SK-N-SH (cell line): ENCODE measurements around the gene ZSCAN10. TPM values are rescaled to one million over a fixed set of nuclear protein-coding genes. Genes with fewer than 3 reads are reported as not detected.

Experiments used
- CTCF ChIA-PET: fragments of 300-600, 350-600 bp; formaldehyde crosslinking; extraction: SDS; loops from one replicate; lab custom pipeline; 2021; lab: Yijun Ruan, JAX
- POLR2A ChIA-PET: fragments of 350-600 bp; sonication (Branson Sonifier 250); formaldehyde crosslinking; extraction: SDS; loops from one replicate; lab custom pipeline; 2020; ENCODE audit warnings: antibody characterized with exemption, inconsistent platforms; lab: Yijun Ruan, JAX
- DNase-seq: peaks from one replicate; pipeline ENCODE4 v3.0.0; 2012
- H2AFZ ChIP-seq: fragments of 200-600 bp; sonication (generic); 2 replicates; pipeline ENCODE4 v1.8.1; 2016; ENCODE audit warnings: antibody characterized with exemption, mild to moderate bottlenecking, low read depth
- H3F3A ChIP-seq: fragments of 200-600 bp; sonication (generic); replicated peaks from 2 replicates; pipeline ENCODE3; 2016; ENCODE audit warnings: antibody characterized with exemption, mild to moderate bottlenecking; ENCODE audit not compliant: insufficient read depth
- H3K27ac ChIP-seq, 2 experiments: fragments of 200-500 bp in 1 of 2; fragments of 200-600 bp in 1 of 2; sonication (Bioruptor generic) in 1 of 2; sonication (generic), shearing (Covaris generic) in 1 of 2; 2 replicates each; pipeline versions ENCODE4 v1.5.1 to v1.6.1; 2014 to 2016; ENCODE audit warnings: low read depth in 2 of 2, inconsistent platforms in 1 of 2, low read length in 1 of 2, mild to moderate bottlenecking in 1 of 2, mixed read lengths in 1 of 2
- H3K27me3 ChIP-seq: fragments of 200-600 bp; sonication (generic), shearing (Covaris generic); 2 replicates; pipeline ENCODE4 v1.6.1; 2016; ENCODE audit warnings: mixed run types; ENCODE audit not compliant: insufficient read depth
- H3K36me3 ChIP-seq, 2 experiments: fragments of 200-500 bp in 1 of 2; fragments of 200-600 bp in 1 of 2; sonication (Bioruptor generic) in 1 of 2; sonication (generic) in 1 of 2; replicated peaks in 1 of 2; 2 replicates each; pipeline versions ENCODE3 to v1.5.1; 2014 to 2016; ENCODE audit warnings: low read length in 1 of 2, mild to moderate bottlenecking in 1 of 2; ENCODE audit not compliant: insufficient read depth in 2 of 2, control insufficient read depth in 1 of 2
- H3K4me1 ChIP-seq, 2 experiments: fragments of 200-500 bp in 1 of 2; fragments of 200-600 bp in 1 of 2; sonication (Bioruptor generic) in 1 of 2; sonication (generic), shearing (Covaris generic) in 1 of 2; 2 replicates each; pipeline versions ENCODE4 v1.5.1 to v1.6.1; 2014 to 2016; ENCODE audit warnings: low read depth in 1 of 2, low read length in 1 of 2, mixed run types in 1 of 2; ENCODE audit not compliant: insufficient read depth in 2 of 2, control insufficient read depth in 1 of 2
- H3K4me2 ChIP-seq: fragments of 200-600 bp; sonication (generic), shearing (Covaris generic); 2 replicates; pipeline ENCODE4 v1.6.1; 2017; ENCODE audit warnings: mixed run types
- H3K4me3 ChIP-seq, 2 experiments: fragments of 200-500 bp in 1 of 2; fragments of 200-600 bp in 1 of 2; sonication (Bioruptor generic) in 1 of 2; sonication (generic), shearing (Covaris generic) in 1 of 2; 2 replicates each; pipeline versions ENCODE4 v1.5.1 to v1.8.1; 2014 to 2016; ENCODE audit warnings: low read depth in 2 of 2, inconsistent platforms in 1 of 2, low read length in 1 of 2, mild to moderate bottlenecking in 1 of 2, mixed read lengths in 1 of 2, moderate library complexity in 1 of 2
- H3K79me2 ChIP-seq: fragments of 200-600 bp; sonication (generic); 2 replicates; pipeline ENCODE4 v1.8.1; 2017; ENCODE audit warnings: mild to moderate bottlenecking; ENCODE audit not compliant: insufficient read depth
- H3K9ac ChIP-seq: fragments of 200-600 bp; sonication (generic); 2 replicates; pipeline ENCODE4 v1.6.1; 2017; ENCODE audit warnings: mixed run types
- H3K9me2 ChIP-seq: fragments of 200-600 bp; sonication (generic); 2 replicates; pipeline ENCODE4 v1.6.1; 2017; ENCODE audit warnings: mixed run types
- H3K9me3 ChIP-seq: fragments of 200-600 bp; sonication (generic); 2 replicates; pipeline ENCODE4 v1.6.1; 2017; ENCODE audit warnings: mixed run types, mild to moderate bottlenecking, moderate library complexity
- H4K20me1 ChIP-seq: fragments of 200-600 bp; sonication (generic); 2 replicates; pipeline ENCODE4 v1.6.1; 2017; ENCODE audit warnings: mild to moderate bottlenecking, mixed run types; ENCODE audit not compliant: insufficient read depth
- CTCF ChIP-seq: fragments of 200-600 bp; sonication (generic); IDR thresholded peaks from 2 replicates; pipeline ENCODE4 v1.6.1; 2017; ENCODE audit warnings: antibody characterized with exemption, mild to moderate bottlenecking, moderate library complexity
- EP300 ChIP-seq, 2 experiments: IDR thresholded peaks; 2 replicates each; pipeline versions ENCODE4 v1.4.0 to v1.6.1; 2012; ENCODE audit warnings: borderline replicate concordance in 1 of 2, low read depth in 1 of 2, low read length in 1 of 2
- FOSL2 ChIP-seq: IDR thresholded peaks from 2 replicates; pipeline ENCODE4 v1.4.0; 2012; ENCODE audit warnings: low read depth, mild to moderate bottlenecking, moderate library complexity, borderline replicate concordance
- GABPA ChIP-seq: IDR thresholded peaks from 2 replicates; pipeline ENCODE4 v1.4.0; 2012; ENCODE audit warnings: low read depth, mild to moderate bottlenecking
- GATA2 ChIP-seq: sonication (generic); formaldehyde crosslinking; IDR thresholded peaks from 2 replicates; pipeline ENCODE4 v1.5.0; 2020; ENCODE audit warnings: mild to moderate bottlenecking, missing genetic modification reagents
- MXI1 ChIP-seq: IDR thresholded peaks from 2 replicates; pipeline ENCODE4 v1.6.1; 2012; ENCODE audit warnings: mild to moderate bottlenecking, low read depth, low read length, improper control_type of control experiment
- NRF1 ChIP-seq: IDR thresholded peaks from 2 replicates; pipeline ENCODE4 v1.6.1; 2012; ENCODE audit warnings: low read depth, mild to moderate bottlenecking, low read length
- PBX3 ChIP-seq: IDR thresholded peaks from 2 replicates; pipeline ENCODE4; 2012
- RFX5 ChIP-seq: IDR thresholded peaks from 2 replicates; pipeline ENCODE4 v1.6.1; 2012; ENCODE audit warnings: mild to moderate bottlenecking, improper control_type of control experiment, low read length
- TAF1 ChIP-seq: IDR thresholded peaks from 2 replicates; pipeline ENCODE4 v1.6.1; 2012; ENCODE audit warnings: low read depth, mild to moderate bottlenecking, low read length, moderate library complexity, borderline replicate concordance
- TEAD4 ChIP-seq: IDR thresholded peaks from 2 replicates; pipeline ENCODE4 v1.4.0; 2012; ENCODE audit warnings: mild to moderate bottlenecking, borderline replicate concordance; ENCODE audit not compliant: insufficient read depth
- USF1 ChIP-seq: IDR thresholded peaks from 2 replicates; pipeline ENCODE4 v1.4.0; 2012; ENCODE audit warnings: low read depth, borderline replicate concordance
- YY1 ChIP-seq: IDR thresholded peaks from 2 replicates; pipeline ENCODE4 v1.4.0; 2012; ENCODE audit warnings: low read depth, mild to moderate bottlenecking
- ZBTB33 ChIP-seq: IDR thresholded peaks from 2 replicates; pipeline ENCODE4 v1.4.0; 2012; ENCODE audit warnings: low read depth, borderline replicate concordance
- WGBS: methylation state at CpG from one replicate; pipeline ENCODE4 v1.1.6; 2017; ENCODE audit warnings: low lambda C conversion rate; 5-methylcytosine and 5-hydroxymethylcytosine counted together
- polyA plus RNA-seq, 3 experiments: library from polyadenylated mRNA; depleted of rRNA; stranded (reverse); fragments of >200 nt; gene quantifications; 2 replicates each; pipeline ENCODE4 v1.2.3, GENCODE V29; 2012

ZSCAN10 gene
- polyA plus RNA-seq, 1 of the 3 experiments (the other 2 are of a cell fraction), result 0.05 TPM

GRCh38 chr16:3075523-3075915, 23.6 kb downstream of the ZSCAN10 start (continued):
- TF ChIP-seq CTCF, result no peak

GRCh38 chr16:3074860-3075522, 24.1 kb downstream of the ZSCAN10 start:
- Histone ChIP-seq H3K36me3 (no peaks in the 10 kb centered on the region), H3K9me3 (no peaks in the 10 kb centered on the region), H3K4me1 (no peaks in the 10 kb centered on the region), H4K20me1 (no peaks in the 10 kb centered on the region), H3K27me3 (peaks cover 47% of the 10 kb centered on the region), H3F3A (no peaks in the 10 kb centered on the region), H3K4me2 (no peak overlapping the region), H3K9ac (no peak overlapping the region), H3K27ac (no peak overlapping the region), H3K79me2 (no peaks in the 10 kb centered on the region), H2AFZ (no peak overlapping the region), H3K4me3 (no peak overlapping the region), H3K9me2 (no peaks in the 10 kb centered on the region)
- no peak for DNase-seq
- POLR2A ChIA-PET, result no interaction called here
- TF ChIP-seq TEAD4, result no peak
- TF ChIP-seq GATA2 (CRISPR knock-in tag), result no peak
- no peak for TF ChIP-seq RFX5
- WGBS, result 27% methylated on average over 8 of the region's 9 CpGs
- CTCF ChIA-PET, result interaction anchor here (1.0 to 1.7 kb wide), 2 partner anchors 17 to 54 kb away, joined by 3 to 5 read pairs; no protein-coding TSS in a partner anchor

- H3K79me2 ChIP-seq, result no peaks in the 10 kb centered on the region
- no peak overlapping the region for H3K4me3 ChIP-seq
- no peak overlapping the region for H3K27ac ChIP-seq
- no peaks in the 10 kb centered on the region for H3K4me1 ChIP-seq
- no peaks in the 10 kb centered on the region for H3K36me3 ChIP-seq
- H3K4me2 ChIP-seq, result no peak overlapping the region
- DNase-seq, result no peak
- no peaks in the 10 kb centered on the region for H3K9me2 ChIP-seq
- H3K9me3 ChIP-seq, result no peaks in the 10 kb centered on the region
- WGBS, result 33% methylated on average over 7 of the region's 7 CpGs
- H3K27me3 ChIP-seq, result peaks cover 33% of the 10 kb centered on the region
- H3K9ac ChIP-seq, result no peak overlapping the region
- ChIA-PET POLR2A (no interaction called here), CTCF (no interaction called here)
- H3F3A ChIP-seq, result no peaks in the 10 kb centered on the region
- H4K20me1 ChIP-seq, result no peaks in the 10 kb centered on the region
- no peak overlapping the region for H2AFZ ChIP-seq
- TF ChIP-seq TAF1 (no peak), USF1 (no peak), MXI1 (no peak), ZBTB33 (no peak), NRF1 (no peak), TEAD4 (no peak), PBX3 (no peak), GABPA (no peak), CTCF (no peak), FOSL2 (no peak), YY1 (no peak), EP300 (IDR thresholded peaks at IDR 0.05; ENCODE audit: borderline replicate concordance in 1 of 2, low read depth in 1 of 2, low read length in 1 of 2) (no peak)
These were observed 25.6 kb downstream of the ZSCAN10 start for GRCh38 chr16:3073448-3073847.
